Stimulated activated naive CD8-positive, alpha-beta T cell treated with anti-CD3 and anti-CD28 coated beads, Interleukin-15, Interleukin-2, amounts not matched to agents 100 ng/mL and 50 ng/mL, for 24 hours (primary cell): Measurements from ENCODE around the gene NR1H4.
"Not testable (repeated sequence)": the region's sequence is repeated elsewhere in the genome, so short reads cannot be mapped to it uniquely, and the experiment has no call there.

Experiments
- H3K27ac Mint-ChIP-seq: one replicate; pipeline ENCODE4 v1.8.0; 2021; ENCODE audit warnings: mild to moderate bottlenecking, mixed read lengths
- H3K27me3 Mint-ChIP-seq: one replicate; pipeline ENCODE4 v1.8.0; 2021; ENCODE audit warnings: mixed read lengths
- H3K36me3 Mint-ChIP-seq: one replicate; pipeline ENCODE4 v1.8.0; 2021; ENCODE audit warnings: low read depth, mixed read lengths
- H3K4me1 Mint-ChIP-seq: one replicate; pipeline ENCODE4 v1.8.0; 2021; ENCODE audit warnings: low read depth, mixed read lengths
- H3K4me3 Mint-ChIP-seq: one replicate; pipeline ENCODE4 v1.8.0; 2021; ENCODE audit warnings: mild to moderate bottlenecking, mixed read lengths
- H3K9me3 Mint-ChIP-seq: one replicate; pipeline ENCODE4 v1.8.0; 2021; ENCODE audit warnings: mixed read lengths

The NR1H4 gene

GRCh38 chr12:100489251-100489820 is 15.7 kb downstream of the NR1H4 start:
- Mint-ChIP-seq H3K4me1 (no peaks in the 10 kb centered on the region), H3K4me3 (no peak overlapping the region), H3K36me3 (no peaks in the 10 kb centered on the region), H3K9me3 (no peaks in the 10 kb centered on the region), H3K27me3 (peaks cover 10% of the 10 kb centered on the region), H3K27ac (no peak overlapping the region)

- H3K4me1 Mint-ChIP-seq = no peaks in the 10 kb centered on the region
- no peak overlapping the region for H3K27ac Mint-ChIP-seq
These were observed 16.4 kb downstream of the NR1H4 start for GRCh38 chr12:100490056-100490455.

DNA sequence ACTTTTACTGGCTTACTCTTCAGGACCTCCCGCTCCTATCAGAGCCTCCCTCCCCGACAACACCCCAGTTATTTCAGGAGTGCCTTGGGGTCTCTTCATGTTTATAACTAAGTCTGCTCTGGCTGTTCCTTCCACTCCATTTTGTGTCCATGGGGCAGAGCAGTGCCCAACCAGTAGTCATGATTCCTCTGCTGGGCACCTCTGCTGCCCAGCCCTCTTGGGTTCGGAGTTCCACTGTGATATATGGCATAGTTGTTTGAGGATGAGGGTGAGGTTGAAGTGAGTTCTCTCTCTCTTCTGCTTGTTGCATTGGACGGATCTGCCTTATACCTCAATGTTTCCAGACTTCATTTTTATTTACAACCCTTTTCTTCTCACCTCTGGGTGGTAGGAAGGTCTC is 17.4 kb downstream of the NR1H4 start:
- H3K27ac Mint-ChIP-seq = no peak overlapping the region
- H3K4me1 Mint-ChIP-seq = no peaks in the 10 kb centered on the region
- no peaks in the 10 kb centered on the region for H3K36me3 Mint-ChIP-seq
- peaks cover 9% of the 10 kb centered on the region for H3K27me3 Mint-ChIP-seq
- no peak overlapping the region for H3K4me3 Mint-ChIP-seq
- no peaks in the 10 kb centered on the region for H3K9me3 Mint-ChIP-seq

More at GRCh38 chr12:100490056-100490455, 16.4 kb downstream of the NR1H4 start:
- Mint-ChIP-seq H3K36me3 (no peaks in the 10 kb centered on the region), H3K4me3 (no peak overlapping the region), H3K9me3 (no peaks in the 10 kb centered on the region), H3K27me3 (peaks cover 10% of the 10 kb centered on the region)

- Mint-ChIP-seq H3K27ac (no peak overlapping the region), H3K4me3 (no peak overlapping the region), H3K36me3 (no peaks in the 10 kb centered on the region), H3K9me3 (no peaks in the 10 kb centered on the region), H3K27me3 (peaks cover 3% of the 10 kb centered on the region), H3K4me1 (no peaks in the 10 kb centered on the region)
These were observed 19.8 kb downstream of the NR1H4 start for GRCh38 chr12:100493396-100494012.

- Mint-ChIP-seq H3K27me3 (peaks cover 3% of the 10 kb centered on the region), H3K27ac (no peak overlapping the region), H3K4me3 (no peak overlapping the region), H3K9me3 (no peaks in the 10 kb centered on the region), H3K4me1 (no peaks in the 10 kb centered on the region), H3K36me3 (no peaks in the 10 kb centered on the region)
These were observed 20.4 kb downstream of the NR1H4 start for GRCh38 chr12:100494026-100494425.

DNA sequence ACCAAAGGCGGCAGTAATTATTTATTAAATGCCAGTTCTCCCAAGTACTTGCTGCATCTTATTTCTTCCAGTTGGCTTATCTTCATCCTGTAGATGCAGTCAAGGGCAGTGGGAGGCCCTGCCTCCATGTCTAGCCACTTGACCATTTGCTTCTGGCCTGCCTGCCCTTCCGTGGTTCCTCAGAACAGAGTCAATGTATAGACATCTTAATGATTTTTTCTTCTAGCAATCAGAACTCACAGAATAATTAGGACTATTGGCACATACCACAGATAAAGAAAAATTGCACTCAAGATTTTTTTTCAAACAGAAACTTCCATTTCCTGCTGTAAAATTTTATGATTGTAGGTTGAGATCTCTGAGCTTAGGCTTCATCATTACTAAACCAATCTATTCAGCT is 20.9 kb downstream of the NR1H4 start:
- no peak overlapping the region for H3K27ac Mint-ChIP-seq
- H3K4me1 Mint-ChIP-seq = no peaks in the 10 kb centered on the region
- H3K4me3 Mint-ChIP-seq = no peak overlapping the region

GRCh38 chr12:100497105-100497795 is 23.6 kb downstream of the NR1H4 start:
- Mint-ChIP-seq H3K4me1 (no peaks in the 10 kb centered on the region), H3K4me3 (no peak overlapping the region), H3K27ac (no peak overlapping the region), H3K9me3 (no peaks in the 10 kb centered on the region), H3K36me3 (no peaks in the 10 kb centered on the region), H3K27me3 (peaks cover 7% of the 10 kb centered on the region)

More for the DNA sequence above, 20.9 kb downstream of the NR1H4 start:
- H3K36me3 Mint-ChIP-seq = no peaks in the 10 kb centered on the region
- H3K27me3 Mint-ChIP-seq = peaks cover 3% of the 10 kb centered on the region
- H3K9me3 Mint-ChIP-seq = no peaks in the 10 kb centered on the region

GRCh38 chr12:100498141-100498540 is 24.5 kb downstream of the NR1H4 start:
- H3K4me3 Mint-ChIP-seq = no peak overlapping the region
- no peaks in the 10 kb centered on the region for H3K9me3 Mint-ChIP-seq
- no peaks in the 10 kb centered on the region for H3K36me3 Mint-ChIP-seq
- H3K4me1 Mint-ChIP-seq = no peaks in the 10 kb centered on the region
- H3K27me3 Mint-ChIP-seq = peaks cover 10% of the 10 kb centered on the region
- H3K27ac Mint-ChIP-seq = no peak overlapping the region

DNA sequence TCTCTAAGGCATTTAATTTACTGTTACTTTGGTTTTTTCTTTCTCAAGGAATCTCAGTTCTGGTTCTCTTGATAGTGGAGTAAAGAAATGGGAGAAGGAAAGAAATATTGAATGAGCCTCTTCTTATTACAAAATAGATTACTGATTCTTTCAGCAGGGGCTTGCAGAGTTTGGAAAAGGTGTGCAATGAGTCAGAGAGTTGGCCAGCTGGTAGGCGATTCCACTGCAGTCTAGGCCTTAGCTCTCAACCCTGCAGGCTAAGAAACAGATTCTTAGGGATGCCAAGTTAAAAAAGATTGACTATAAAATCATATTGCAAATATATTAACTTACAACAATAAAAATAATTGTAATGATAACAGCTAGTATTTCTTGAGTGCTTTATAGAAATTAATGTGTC is 25.8 kb downstream of the NR1H4 start:
- no peak overlapping the region for H3K4me3 Mint-ChIP-seq
- no peak overlapping the region for H3K27ac Mint-ChIP-seq
- H3K4me1 Mint-ChIP-seq = no peaks in the 10 kb centered on the region
- no peaks in the 10 kb centered on the region for H3K9me3 Mint-ChIP-seq
- H3K27me3 Mint-ChIP-seq = peaks cover 10% of the 10 kb centered on the region
- H3K36me3 Mint-ChIP-seq = no peaks in the 10 kb centered on the region

- H3K4me3 Mint-ChIP-seq, H3K9me3 Mint-ChIP-seq: not testable (repeated sequence)
These were observed 29.1 kb downstream of the NR1H4 start for GRCh38 chr12:100502718-100503117.

DNA sequence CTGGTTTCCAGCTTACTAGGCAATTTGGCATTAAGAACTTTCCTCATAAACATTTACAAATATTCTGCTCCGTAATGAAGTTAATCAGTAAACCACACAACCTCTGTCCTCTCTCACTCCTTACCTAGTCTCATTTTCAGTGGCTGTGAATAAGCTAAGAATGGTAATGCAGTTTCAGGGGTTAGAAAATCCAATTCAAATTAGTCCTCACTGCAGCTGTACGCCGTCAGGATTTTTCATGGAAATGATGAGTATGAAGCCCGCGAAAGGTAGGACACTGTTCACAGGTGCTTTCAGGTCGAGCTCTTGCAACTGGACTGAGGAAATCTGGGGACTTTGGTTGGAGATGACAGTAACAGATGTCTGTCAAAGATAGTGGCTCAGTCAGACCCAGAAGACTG is 29.6 kb downstream of the NR1H4 start:
- no peak overlapping the region for H3K4me3 Mint-ChIP-seq
- no peaks in the 10 kb centered on the region for H3K36me3 Mint-ChIP-seq
- H3K9me3 Mint-ChIP-seq = no peaks in the 10 kb centered on the region
- H3K4me1 Mint-ChIP-seq = no peaks in the 10 kb centered on the region
- peaks cover 16% of the 10 kb centered on the region for H3K27me3 Mint-ChIP-seq
- no peak overlapping the region for H3K27ac Mint-ChIP-seq

More at GRCh38 chr12:100502718-100503117, 29.1 kb downstream of the NR1H4 start:
- H3K27me3 Mint-ChIP-seq = peaks cover 16% of the 10 kb centered on the region
- not testable (repeated sequence) for H3K27ac Mint-ChIP-seq, H3K4me1 Mint-ChIP-seq, H3K36me3 Mint-ChIP-seq

DNA sequence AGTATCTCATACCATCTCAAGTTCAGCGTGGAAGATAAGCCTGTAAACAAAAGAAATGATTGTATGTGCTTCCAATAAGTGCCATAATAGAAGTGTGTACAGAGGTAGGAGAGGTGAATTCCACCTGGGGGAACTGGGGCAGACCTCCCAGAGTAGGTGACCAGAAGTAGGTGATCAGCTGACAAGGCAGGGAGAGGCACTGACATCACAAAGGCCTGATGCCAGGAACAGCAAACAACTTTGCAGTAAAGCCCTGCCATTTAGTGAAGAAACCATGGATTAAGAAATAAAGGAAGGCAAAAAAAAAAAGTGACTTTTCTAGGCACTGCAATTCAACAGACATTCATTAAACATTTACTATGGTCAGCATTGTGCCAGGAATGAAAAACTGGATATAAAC is 31.1 kb downstream of the NR1H4 start:
- Mint-ChIP-seq H3K27ac (no peak overlapping the region), H3K4me3 (no peak overlapping the region), H3K9me3 (no peaks in the 10 kb centered on the region), H3K27me3 (peaks cover 16% of the 10 kb centered on the region), H3K36me3 (no peaks in the 10 kb centered on the region), H3K4me1 (no peaks in the 10 kb centered on the region)

DNA sequence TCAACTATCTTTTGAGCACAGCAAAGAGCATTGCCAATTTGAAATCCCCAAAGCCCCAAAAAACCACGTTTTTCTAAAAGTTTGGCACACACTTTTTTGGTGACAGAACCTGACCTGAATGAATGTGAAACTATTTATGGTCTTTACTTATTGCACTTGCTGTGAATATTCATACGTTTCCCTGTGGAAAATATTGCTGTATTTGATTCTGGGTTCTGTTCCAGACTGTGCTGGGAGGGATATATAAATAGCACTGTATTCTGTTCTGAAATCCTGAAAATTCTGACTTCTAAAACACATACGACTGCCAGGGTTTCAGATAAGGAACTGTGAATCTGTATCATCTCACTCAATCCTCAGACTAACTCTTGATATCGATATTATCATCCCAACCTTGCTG is 35.1 kb downstream of the NR1H4 start:
- H3K9me3 Mint-ChIP-seq = no peaks in the 10 kb centered on the region
- H3K27ac Mint-ChIP-seq = no peak overlapping the region
- H3K36me3 Mint-ChIP-seq = no peaks in the 10 kb centered on the region
- H3K27me3 Mint-ChIP-seq = peaks cover 6% of the 10 kb centered on the region
- H3K4me3 Mint-ChIP-seq = no peak overlapping the region
- no peaks in the 10 kb centered on the region for H3K4me1 Mint-ChIP-seq

GRCh38 chr12:100512692-100513091 is 39.0 kb downstream of the NR1H4 start:
- Mint-ChIP-seq H3K9me3 (peaks cover 5% of the 10 kb centered on the region), H3K27me3 (no peaks in the 10 kb centered on the region), H3K4me3 (no peak overlapping the region), H3K36me3 (no peaks in the 10 kb centered on the region), H3K4me1 (no peaks in the 10 kb centered on the region), H3K27ac (no peak overlapping the region)

DNA sequence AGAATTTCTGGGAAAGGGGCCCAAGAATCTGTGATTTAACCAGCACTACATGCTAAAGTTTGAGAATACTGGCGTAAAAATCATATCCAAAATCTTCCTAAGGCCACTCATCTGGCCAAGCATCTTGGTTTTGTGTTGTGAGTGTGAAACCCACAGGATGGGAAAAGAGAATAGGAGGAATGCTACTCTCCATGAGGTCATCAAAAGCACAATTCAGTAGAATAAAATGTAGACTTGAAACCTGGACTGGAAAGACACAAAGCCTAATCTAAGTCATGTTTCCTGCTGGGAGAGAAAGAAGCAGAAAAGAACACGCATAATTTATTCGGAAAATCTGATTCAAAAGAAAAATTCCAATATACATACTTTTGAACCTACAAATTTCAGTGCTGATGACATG is 42.3 kb downstream of the NR1H4 start:
- H3K4me1 Mint-ChIP-seq = no peaks in the 10 kb centered on the region
- peaks cover 7% of the 10 kb centered on the region for H3K27me3 Mint-ChIP-seq
- no peaks in the 10 kb centered on the region for H3K36me3 Mint-ChIP-seq
- H3K27ac Mint-ChIP-seq = no peak overlapping the region
- peaks cover 9% of the 10 kb centered on the region for H3K9me3 Mint-ChIP-seq
- H3K4me3 Mint-ChIP-seq = no peak overlapping the region
